IPS-18a (cell line): ENCODE measurements around the gene XIRP2.

ENCODE experiments used
- H3K27ac ChIP-seq: one replicate; pipeline ENCODE4 v1.5.1; 2013; ENCODE audit warnings: low read length
- H3K27me3 ChIP-seq: one replicate; pipeline ENCODE4 v1.6.1; 2013; ENCODE audit warnings: mild to moderate bottlenecking, low read length; ENCODE audit not compliant: control insufficient read depth, insufficient read depth
- H3K36me3 ChIP-seq: one replicate; pipeline ENCODE4 v1.6.1; 2013; ENCODE audit warnings: low read depth, low read length; ENCODE audit not compliant: control insufficient read depth
- H3K4me1 ChIP-seq: one replicate; pipeline ENCODE4 v1.6.1; 2013; ENCODE audit warnings: low read depth, low read length; ENCODE audit not compliant: control insufficient read depth
- H3K4me3 ChIP-seq: one replicate; pipeline ENCODE4 v1.5.1; 2013; ENCODE audit warnings: low read length
- H3K9ac ChIP-seq: one replicate; pipeline ENCODE4 v1.6.1; 2013; ENCODE audit warnings: mild to moderate bottlenecking, low read length, moderate library complexity
- H3K9me3 ChIP-seq: one replicate; pipeline ENCODE4 v1.6.1; 2013; ENCODE audit warnings: low read depth, low read length; ENCODE audit not compliant: control insufficient read depth

Gene XIRP2

GRCh38 chr2:167297292-167297691 lies 409.0 kb downstream of the XIRP2 start:
- H3K36me3 ChIP-seq, result no peaks in the 10 kb centered on the region

GRCh38 chr2:167298017-167298416 lies 409.7 kb downstream of the XIRP2 start:
- H3K36me3 ChIP-seq, result no peaks in the 10 kb centered on the region
- peaks cover 19% of the 10 kb centered on the region for H3K27me3 ChIP-seq
- no peak overlapping the region for H3K4me3 ChIP-seq
- peaks cover 24% of the 10 kb centered on the region for H3K4me1 ChIP-seq
- H3K9me3 ChIP-seq, result no peaks in the 10 kb centered on the region
- H3K9ac ChIP-seq, result no peak overlapping the region
- H3K27ac ChIP-seq, result no peak overlapping the region

More at GRCh38 chr2:167297292-167297691, 409.0 kb downstream of the XIRP2 start:
- Histone ChIP-seq H3K4me1 (peaks cover 24% of the 10 kb centered on the region), H3K9ac (no peak overlapping the region), H3K4me3 (no peak overlapping the region), H3K27ac (no peak overlapping the region), H3K9me3 (no peaks in the 10 kb centered on the region), H3K27me3 (peaks cover 19% of the 10 kb centered on the region)
